RWPE1 (cell line): ENCODE data around the gene DGKK.

Experiments used
- CTCF ChIA-PET: fragments of 350-600 bp; sonication (Branson Sonifier 250); formaldehyde crosslinking; extraction: SDS; loops from one replicate; lab custom pipeline; 2021; lab: Yijun Ruan, JAX
- POLR2A ChIA-PET: fragments of 400-600 bp; formaldehyde crosslinking; extraction: SDS; loops from one replicate; lab custom pipeline; 2020; ENCODE audit warnings: antibody characterized with exemption; ENCODE audit not compliant: low non-redundant PET; lab: Yijun Ruan, JAX
- DNase-seq: peaks from one replicate; pipeline ENCODE4 v3.0.0; 2012; ENCODE audit warnings: low spot score
- H3K27ac ChIP-seq: fragments of 450-650 bp; 2 replicates; pipeline ENCODE4 v1.5.1; 2017
- TF ChIP-seq, protein P1 (sequence below): fragments of 450-650 bp; conservative IDR thresholded peaks from 2 replicates; pipeline ENCODE4 v1.5.1; 2017; ENCODE audit warnings: low read depth, mild to moderate bottlenecking

DGKK gene, protein sequence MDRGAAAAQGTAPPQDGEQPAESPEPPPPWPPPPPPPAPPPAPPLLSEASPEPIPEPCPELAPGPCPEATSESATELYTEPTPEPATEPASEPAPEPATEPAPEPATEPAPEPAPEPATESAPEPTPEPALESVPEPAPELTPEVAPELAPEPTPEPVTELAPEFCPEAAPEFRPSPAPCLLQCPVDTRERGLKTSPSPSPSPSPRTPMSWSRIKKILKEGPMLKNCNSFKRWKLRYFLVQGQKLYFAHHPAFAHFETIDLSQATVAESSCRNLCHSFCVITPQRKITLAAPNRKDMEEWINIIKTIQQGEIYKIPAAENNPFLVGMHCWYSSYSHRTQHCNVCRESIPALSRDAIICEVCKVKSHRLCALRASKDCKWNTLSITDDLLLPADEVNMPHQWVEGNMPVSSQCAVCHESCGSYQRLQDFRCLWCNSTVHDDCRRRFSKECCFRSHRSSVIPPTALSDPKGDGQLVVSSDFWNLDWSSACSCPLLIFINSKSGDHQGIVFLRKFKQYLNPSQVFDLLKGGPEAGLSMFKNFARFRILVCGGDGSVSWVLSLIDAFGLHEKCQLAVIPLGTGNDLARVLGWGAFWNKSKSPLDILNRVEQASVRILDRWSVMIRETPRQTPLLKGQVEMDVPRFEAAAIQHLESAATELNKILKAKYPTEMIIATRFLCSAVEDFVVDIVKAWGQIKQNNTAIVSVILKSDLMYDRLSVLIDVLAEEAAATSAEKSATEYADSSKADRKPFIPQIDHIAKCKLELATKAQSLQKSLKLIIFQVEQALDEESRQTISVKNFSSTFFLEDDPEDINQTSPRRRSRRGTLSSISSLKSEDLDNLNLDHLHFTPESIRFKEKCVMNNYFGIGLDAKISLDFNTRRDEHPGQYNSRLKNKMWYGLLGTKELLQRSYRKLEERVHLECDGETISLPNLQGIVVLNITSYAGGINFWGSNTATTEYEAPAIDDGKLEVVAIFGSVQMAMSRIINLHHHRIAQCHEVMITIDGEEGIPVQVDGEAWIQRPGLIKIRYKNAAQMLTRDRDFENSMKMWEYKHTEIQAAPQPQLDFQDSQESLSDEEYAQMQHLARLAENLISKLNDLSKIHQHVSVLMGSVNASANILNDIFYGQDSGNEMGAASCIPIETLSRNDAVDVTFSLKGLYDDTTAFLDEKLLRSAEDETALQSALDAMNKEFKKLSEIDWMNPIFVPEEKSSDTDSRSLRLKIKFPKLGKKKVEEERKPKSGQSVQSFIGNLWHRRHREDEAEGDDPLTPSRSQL

DNA sequence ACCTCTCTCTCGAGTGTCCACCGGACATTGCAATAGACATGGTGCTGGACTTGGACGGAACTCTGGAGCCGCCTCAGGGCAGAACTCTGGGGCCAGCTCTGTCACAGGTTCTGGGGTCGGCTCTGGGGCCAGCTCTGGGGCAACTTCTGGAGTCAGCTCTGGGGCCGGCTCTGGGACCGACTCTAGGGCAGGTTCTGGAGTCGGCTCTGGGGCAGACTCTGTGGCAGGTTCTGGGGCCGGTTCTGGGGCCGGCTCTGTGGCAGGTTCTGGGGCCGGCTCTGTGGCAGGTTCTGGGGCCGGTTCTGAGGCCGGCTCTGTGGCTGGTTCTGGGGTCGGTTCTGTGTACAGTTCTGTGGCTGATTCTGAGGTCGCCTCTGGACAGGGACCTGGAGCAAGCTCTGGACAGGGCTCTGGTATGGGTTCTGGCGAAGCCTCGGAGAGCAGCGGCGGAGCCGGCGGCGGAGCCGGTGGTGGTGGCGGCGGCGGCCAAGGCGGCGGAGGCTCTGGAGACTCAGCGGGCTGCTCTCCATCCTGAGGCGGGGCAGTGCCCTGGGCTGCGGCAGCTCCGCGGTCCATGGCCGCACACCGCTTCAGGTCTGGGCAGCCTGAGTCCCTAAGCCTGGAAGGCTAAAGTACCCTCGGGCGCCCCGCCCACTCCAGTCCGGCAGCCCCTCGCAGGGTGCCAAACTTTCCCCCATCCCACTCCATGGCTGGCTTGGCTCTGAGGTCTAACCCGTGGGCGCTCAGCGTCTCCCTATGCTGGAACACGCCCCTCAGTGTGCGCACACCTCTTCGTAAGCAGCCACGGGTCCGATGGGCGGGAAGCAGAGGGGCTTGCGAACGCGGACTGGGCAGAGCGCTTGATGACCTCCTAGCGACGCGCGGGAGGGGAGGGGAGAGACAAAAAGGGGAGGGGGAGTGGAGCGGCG, at the start of gene DGKK:
Gene DGKK (minus strand): TSS at position 723 of the 929 bp plus-strand sequence. CDS start 147 bp downstream, at position 576.
- no peak within 1 kb of the TSS for H3K27ac ChIP-seq
- no peak for DNase-seq
- CTCF ChIA-PET: no interaction called here
- POLR2A ChIA-PET: no interaction called here
- TF ChIP-seq, protein P1, sequence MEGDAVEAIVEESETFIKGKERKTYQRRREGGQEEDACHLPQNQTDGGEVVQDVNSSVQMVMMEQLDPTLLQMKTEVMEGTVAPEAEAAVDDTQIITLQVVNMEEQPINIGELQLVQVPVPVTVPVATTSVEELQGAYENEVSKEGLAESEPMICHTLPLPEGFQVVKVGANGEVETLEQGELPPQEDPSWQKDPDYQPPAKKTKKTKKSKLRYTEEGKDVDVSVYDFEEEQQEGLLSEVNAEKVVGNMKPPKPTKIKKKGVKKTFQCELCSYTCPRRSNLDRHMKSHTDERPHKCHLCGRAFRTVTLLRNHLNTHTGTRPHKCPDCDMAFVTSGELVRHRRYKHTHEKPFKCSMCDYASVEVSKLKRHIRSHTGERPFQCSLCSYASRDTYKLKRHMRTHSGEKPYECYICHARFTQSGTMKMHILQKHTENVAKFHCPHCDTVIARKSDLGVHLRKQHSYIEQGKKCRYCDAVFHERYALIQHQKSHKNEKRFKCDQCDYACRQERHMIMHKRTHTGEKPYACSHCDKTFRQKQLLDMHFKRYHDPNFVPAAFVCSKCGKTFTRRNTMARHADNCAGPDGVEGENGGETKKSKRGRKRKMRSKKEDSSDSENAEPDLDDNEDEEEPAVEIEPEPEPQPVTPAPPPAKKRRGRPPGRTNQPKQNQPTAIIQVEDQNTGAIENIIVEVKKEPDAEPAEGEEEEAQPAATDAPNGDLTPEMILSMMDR: no peak

DNA sequence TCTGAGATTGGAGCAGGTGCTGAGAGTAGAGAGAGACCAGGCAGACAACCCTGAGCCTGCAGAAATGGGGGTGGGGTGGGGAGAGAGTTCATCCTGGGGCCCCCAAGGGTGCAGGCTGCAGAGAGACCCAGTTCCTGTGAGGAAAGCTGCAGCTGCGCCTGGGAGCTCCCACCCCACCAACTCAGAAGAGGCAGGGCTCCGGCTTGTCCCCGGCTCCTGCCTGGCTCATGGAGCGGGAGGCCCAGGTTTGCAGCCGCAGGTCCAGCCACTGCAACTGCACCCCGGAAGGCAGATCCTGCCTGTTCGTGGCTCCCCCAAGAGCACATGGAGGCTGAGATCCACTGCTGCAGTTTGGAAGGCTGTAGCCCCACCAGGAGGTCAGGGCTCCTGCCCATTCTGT, 44.2 kb upstream of the DGKK start:
- CTCF ChIA-PET: no interaction called here
- H3K27ac ChIP-seq: no peak overlapping the region
- DNase-seq: no peak
- POLR2A ChIA-PET: no interaction called here
- TF ChIP-seq, protein P1: no peak

DNA sequence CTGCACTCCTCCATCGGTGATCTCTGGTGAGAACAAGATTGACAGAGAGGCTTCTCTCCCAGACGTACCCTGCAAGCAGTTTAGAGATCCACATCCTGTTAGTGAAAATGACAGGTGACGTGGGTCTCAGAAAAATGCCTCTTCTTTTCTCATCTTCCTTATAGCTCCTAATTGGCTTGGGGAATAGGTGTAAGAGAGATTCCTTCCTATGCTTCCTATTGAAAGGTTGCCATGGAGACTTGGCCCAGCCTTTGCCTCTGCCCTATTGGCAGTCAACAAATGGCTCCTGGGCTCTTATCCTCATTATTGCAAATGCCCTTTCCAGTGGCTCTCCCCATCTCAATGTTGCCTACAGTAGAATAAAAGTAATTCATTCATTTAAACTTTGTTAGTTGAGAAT, 26.5 kb upstream of the DGKK start:
- POLR2A ChIA-PET: no interaction called here
- CTCF ChIA-PET: no interaction called here
- no peak for DNase-seq
- TF ChIP-seq, protein P1: no peak
- no peak overlapping the region for H3K27ac ChIP-seq

DNA sequence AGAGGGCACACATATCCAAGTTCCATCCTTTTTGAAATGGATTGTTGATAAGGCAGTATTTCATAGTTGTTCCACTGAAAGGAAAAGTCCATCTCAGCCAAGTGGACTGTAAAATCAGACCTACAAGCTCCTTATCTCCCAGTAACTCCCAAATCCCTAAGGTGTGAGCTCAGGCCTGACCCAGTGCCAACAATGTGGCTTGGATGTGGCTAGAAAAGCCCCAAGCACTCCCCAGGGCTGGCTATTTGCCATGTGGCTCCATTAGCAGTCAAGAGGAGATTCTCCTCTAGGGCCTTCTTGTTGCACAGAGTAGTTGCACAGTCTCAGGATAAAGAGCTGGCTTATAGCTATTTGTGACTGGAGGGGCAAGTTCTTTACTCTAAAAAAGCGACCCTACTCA, 25.0 kb upstream of the DGKK start:
- H3K27ac ChIP-seq: no peak overlapping the region
- DNase-seq: no peak
- ChIA-PET POLR2A (no interaction called here), CTCF (no interaction called here)
- TF ChIP-seq, protein P1: no peak

DNA sequence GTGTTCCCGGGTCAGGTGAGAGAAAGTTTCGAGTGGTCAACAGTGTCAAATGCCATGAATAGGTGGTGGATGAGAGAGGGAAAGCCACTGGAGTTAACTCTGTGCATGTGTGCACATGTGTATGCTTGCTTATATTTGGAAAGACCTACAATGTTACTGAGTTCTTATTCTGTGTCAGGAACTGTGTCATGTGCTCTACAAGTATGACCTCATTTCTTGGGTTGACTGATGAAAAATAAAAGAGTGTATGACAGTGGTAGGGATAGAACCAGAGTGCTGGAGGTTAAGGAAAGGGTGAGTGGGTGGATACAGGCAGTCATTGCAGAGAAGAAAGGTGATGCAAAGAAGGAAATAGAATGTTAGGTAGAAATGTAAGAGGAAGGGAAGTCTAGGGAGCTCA, 22.1 kb upstream of the DGKK start:
- ChIA-PET CTCF (interaction anchor here (0.6 kb wide), 1 partner anchor 12 kb away, joined by 3 read pairs; no protein-coding TSS in a partner anchor), POLR2A (no interaction called here)
- DNase-seq: no peak
- TF ChIP-seq, protein P1: no peak
- H3K27ac ChIP-seq: no peak overlapping the region
